NCI-H146 treated with DMSO at 0.1 percent for 48 hours (cell line): ENCODE results near the gene NEAT1.

Experiments
- DNase-seq: peaks from one replicate; lab custom pipeline; 2025; ENCODE audit not compliant: unreplicated experiment; lab: John Stamatoyannopoulos, UW

The NEAT1 gene

DNA sequence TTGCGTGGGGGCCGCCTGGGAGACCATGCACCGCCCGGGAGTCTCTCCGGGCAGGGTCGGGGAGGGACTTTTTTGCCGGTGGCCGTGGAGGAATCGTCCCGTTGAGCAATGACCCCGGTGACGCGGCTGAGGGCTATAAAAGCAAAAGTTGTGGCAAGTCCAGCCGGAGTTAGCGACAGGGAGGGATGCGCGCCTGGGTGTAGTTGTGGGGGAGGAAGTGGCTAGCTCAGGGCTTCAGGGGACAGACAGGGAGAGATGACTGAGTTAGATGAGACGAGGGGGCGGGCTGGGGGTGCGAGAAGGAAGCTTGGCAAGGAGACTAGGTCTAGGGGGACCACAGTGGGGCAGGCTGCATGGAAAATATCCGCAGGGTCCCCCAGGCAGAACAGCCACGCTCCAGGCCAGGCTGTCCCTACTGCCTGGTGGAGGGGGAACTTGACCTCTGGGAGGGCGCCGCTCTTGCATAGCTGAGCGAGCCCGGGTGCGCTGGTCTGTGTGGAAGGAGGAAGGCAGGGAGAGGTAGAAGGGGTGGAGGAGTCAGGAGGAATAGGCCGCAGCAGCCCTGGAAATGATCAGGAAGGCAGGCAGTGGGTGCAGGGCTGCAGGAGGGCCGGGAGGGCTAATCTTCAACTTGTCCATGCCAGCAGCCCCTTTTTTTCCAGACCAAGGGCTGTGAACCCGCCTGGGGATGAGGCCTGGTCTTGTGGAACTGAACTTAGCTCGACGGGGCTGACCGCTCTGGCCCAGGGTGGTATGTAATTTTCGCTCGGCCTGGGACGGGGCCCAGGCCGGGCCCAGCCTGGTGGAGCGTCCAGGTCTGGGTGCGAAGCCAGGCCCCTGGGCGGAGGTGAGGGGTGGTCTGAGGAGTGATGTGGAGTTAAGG lies at the start of gene NEAT1:
NEAT1 (plus strand) TSS at position 166 of the 883 bp plus-strand sequence.
- DNase-seq = no peak

GRCh38 chr11:65373839-65374580 lies 48.6 kb upstream of the NEAT1 start:
- DNase-seq = no peak

DNA sequence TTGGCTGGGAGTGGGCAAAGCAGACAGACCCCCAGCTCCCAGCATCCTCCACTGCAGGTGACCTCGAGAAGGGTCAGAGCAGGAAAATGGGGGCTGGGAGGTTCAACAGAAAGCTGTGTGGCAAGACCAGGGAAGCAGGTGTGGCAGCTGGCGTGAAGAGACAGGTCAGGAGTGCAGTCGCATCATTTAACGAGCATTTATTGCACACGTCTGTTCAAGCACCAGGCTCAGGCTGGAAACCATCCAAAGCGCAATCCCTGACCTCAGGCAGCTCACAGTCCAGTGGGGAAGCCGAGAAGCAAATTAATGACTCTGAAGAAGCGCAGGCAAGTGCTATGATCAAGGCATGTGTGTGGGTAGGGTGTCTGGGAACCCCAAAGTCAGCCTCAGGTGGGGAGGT lies 47.6 kb upstream of the NEAT1 start:
- DNase-seq = no peak

GRCh38 chr11:65376138-65376713 lies 46.4 kb upstream of the NEAT1 start:
- DNase-seq = no peak

GRCh38 chr11:65377036-65377435 lies 45.6 kb upstream of the NEAT1 start:
- DNase-seq = no peak

DNA sequence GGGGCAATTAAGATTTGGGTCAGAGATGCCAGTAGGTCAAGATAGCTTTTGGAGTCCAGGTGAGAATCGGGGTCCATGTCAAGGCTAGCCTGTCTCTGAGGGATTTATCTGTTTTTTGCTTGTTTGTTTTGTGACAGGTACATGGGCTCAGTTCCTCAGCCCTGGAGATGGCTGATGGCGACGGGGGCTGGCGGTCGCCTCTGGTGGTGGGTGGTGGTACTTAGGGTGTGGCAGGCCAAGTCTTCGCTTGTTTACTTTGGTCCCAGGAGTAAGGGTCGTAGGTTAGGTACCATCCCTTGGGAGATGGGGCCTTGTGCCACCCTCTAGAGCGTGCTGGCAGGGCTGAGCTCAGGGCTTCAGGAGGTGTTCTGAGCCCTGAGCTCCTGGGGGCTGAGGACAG lies 44.8 kb upstream of the NEAT1 start:
- DNase-seq = no peak

DNA sequence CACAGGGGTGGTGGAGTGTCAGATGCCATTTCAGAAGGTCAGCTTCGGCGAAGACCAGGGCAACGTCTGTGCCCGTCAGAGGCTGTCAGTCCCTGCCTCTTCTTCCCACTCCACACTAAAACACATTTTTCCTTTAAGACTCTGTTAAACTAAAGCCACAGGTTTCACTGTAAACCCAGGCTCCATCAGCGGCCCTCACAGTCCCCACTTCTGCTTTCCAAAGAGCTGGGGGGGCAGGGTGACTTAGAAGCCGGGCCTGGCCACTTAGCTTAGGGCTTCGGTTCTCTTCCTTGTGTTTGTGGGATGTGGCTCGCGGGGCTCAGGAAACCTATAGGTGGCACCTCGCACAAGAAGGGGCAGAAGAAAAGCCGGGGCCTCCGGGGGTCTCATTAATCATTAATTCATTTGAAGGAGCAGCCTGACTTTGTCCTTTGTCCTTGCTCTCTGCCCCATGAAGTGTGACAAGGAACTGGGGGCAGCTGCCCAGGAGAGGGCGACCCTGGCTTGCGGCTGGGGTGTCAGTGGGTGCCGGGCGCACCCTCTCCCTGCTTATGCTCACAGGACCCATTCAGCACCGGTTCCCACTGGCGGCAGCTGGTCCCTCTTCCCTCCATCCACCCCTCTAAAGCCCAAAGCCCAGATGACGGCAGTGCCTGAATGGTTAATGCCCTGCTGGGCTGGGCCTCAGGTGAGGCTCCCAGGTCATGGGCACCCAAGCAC lies 44.2 kb upstream of the NEAT1 start:
- DNase-seq = no peak

DNA sequence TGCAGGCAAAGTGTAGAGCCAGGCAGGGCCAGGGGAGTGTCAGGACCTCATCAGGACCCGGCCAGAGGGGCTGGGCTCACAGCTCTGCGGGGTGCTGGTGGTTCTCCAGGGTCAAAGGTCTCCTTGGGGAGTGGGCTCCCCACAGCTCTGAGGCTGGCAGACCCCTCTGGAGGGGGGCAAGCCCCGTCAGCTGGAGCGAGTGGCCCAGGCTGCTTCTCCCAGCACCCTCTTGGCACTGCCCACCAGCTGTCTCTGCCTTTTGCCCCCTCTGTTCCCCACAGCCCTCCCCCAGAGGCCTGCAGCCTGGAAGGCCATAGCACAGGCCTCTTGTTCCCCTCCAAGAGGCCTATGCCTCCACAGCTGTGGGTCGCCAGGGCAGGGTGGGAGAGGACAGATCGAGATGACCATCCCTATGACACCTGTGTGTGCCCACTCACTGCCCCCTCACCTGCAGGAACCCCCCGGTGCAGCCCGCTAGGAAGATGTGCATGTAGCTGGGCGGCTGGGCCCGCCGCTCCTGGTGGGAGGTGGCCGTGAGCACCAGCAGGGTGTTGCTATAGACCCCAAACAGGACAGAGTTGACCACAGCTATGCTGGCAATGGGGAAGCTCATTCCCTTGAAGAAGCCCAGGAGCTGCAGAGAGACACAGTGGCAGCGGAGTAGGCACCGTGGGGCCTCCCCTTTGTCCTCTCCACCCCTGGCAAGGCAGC lies 43.5 kb upstream of the NEAT1 start:
- DNase-seq = no peak

DNA sequence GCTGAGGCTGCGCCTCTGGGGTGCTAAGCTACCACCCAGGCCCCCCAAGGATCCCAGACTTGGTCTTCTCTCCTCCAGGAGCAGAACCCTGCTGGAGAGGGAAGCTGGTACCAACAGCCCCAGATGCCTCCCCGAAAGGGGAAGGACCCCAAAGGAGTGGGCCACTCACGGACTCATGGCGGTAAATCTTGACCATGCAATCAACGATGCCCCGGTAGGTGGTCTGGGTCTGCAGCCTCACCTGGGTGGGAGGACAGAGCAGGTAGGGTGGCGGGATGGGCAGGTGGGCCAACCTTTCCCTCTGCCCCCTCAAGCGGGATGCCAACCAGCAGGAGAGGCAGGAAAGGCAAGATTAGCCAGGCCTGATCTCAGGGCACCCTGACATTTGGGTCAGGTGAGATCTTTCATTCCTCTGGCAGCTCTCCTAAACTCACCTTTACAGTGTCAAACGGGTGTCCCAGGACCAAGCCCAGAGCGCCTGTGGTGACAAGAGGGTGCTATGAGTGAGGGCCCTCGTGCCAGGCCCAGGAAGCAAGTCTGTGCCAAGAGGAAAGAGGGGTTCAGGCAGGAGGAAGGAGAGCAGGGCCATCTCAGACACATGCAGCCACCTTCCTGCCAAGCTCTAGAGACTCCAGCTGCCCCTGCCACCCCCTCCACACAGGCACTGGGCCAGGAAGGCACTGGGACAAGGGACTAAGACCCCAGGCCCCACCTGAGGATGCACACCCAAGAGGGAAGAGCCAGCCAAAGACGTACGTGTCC lies 42.7 kb upstream of the NEAT1 start:
- DNase-seq = no peak

GRCh38 chr11:65380460-65381119 lies 42.0 kb upstream of the NEAT1 start:
- DNase-seq = no peak

- DNase-seq = no peak
Measured at GRCh38 chr11:65381716-65382032, 40.9 kb upstream of the NEAT1 start.

DNA sequence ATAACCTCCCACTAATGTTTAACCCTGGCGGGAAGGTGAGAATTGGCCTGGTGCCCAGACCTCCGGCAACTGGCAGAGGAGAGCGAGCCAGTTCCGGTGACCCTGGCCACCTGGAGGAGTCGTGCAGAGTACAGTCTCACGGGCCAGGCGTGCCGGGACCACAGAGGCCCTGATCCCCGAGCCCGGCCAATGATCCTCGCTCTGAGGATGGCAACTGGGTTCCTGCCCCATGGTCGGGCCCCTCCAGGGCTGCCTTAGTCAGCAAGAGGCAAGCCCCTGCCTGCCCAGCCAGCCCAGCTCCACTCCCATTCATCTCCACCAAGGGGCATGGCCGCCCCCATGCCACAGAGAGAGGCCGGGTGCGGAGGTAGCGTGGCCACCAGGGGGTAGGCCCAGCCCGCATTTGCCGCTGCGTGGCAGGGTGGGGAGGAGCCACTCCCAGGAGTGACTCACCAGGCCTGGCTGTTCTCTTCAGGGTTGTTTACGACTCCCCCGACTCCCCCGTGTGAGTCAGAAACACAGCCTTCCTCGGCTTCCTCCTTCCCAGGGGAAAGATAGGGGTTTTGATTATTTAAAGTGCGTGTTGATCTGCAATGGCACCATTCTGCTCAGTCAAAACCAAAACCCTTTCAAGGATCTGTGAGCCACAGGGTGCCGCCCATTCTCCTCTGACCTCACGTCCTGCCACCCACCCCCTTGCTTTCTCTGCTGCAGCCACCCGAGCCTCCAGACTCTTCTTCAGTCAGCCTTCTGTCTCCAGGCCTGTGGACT lies 40.4 kb upstream of the NEAT1 start, which contains the start of gene SLC25A45:
SLC25A45 (minus strand) TSS at position 614 of the 771 bp plus-strand sequence. CDS start 695 bp downstream, outside the sequence.
- peak; percentile 86 for DNase-seq

DNA sequence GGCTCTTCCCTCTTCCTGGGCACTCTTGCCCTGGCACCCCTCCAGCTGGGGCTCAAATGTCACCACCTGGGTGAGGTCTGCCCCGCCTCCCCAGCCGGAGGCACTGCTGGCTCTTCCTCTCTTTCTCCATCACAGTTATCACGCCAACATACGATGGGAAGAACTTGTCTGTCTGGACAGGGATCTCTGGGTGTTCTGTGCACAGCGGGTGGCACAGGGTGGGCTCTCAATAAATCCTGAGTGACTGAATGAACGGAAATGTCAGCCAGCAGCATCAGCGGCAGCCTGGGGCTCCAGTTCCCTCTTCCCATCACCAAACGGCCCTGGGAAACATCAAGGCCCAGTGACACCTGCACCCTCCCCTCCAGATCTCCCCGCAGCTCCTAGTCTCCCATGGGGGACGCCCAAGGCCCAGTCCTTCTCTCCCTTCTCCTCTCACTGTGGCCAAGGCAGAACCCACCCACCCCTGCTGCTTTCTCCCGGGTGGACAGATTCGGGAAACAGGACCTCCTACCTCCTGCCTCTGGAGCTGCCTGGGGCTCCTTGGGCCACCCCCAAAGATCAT lies 39.7 kb upstream of the NEAT1 start:
- DNase-seq = peak; percentile 58

DNA sequence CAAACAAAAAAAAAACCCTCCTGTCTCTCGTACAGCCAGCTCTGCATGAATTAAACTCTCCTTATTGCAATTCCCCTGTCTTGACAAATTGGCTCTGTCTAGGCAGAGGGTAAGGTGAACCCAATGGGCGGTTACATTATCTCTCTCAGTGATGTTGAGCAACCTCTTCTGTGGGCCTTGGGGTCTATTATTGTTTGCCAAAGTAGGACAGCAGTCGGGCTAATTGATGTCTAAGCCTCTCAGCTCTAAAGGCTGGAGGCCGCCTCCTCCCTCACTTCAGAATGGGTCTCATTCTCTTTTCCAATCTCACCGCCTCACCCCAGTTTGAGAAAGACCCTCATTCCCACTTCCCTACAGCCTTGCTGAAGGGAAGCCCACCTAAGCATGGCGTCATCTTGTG lies 38.8 kb upstream of the NEAT1 start:
- no peak for DNase-seq

DNA sequence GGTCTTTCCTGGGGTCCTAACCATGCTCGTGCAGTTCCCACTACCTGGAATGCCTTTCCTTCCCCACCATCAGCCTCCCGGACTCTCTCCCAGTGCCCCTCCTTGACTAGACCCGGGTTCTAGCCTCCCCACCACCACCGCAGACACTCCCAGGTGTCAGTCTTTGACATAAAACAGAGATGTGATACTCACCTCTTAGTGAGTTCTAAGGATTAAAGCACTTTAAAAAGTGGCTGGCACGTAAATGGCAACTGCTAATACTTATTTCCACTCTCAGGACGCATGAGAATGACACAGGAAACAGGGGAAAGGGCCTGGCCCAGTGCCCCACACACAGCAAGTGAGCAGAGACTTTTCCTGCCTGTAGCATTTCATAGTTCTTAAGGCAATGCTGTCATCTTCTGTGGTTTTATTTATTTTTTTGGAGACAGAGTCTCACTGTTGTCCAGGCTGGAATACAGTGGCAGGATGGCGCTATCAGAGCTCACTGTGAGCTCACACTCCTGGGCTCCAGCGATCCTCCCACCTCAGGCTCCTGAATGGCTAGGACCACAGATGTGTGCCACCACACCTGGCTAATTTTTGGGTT lies 38.2 kb upstream of the NEAT1 start:
- DNase-seq = no peak

- DNase-seq = peak; percentile 60
Measured at GRCh38 chr11:65386307-65387140, 36.1 kb upstream of the NEAT1 start, which contains the start of gene FRMD8. TSS of gene FRMD8 (plus strand) at chr11:65386637. CDS start at chr11:65387037, 400 bp downstream.

DNA sequence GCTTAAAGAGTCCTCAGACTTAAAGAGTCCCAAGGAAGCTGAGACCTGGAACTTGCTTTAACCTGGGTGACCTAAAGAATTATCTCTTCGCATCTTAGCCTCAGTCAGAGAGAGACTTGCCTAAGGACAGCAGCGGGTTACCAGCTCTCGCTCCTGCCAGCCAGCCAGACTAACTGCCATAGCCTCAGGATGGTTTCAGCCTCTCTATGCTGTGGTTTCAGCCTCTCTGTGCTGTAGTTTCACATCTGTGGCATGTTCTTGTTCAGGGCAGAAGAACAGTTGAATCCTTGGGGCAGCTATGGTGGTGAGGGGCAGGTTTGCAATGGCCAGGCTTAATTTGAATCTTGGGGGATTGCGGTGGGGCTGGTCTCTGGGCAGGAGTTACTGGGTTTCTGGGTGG lies 33.9 kb upstream of the NEAT1 start:
- no peak for DNase-seq
